Lower leg skin (tissue), 4 donors: ENCODE measurements around the gene INSRR. TPM values are rescaled to one million over a fixed set of nuclear protein-coding genes. Genes with fewer than 3 reads are reported as not detected.

Source experiments
- DNase-seq, 2 donors: peaks; one replicate each; pipeline ENCODE4 v3.0.0-alpha.2; 2019; ENCODE audit warnings: low spot score in 2 of 2
- H3K4me3 ChIP-seq: fragments of 200-600 bp; sonication (generic); 2 replicates; pipeline ENCODE4 v1.5.1; 2017; ENCODE audit warnings: mild to moderate bottlenecking, low read depth; ENCODE audit not compliant: poor library complexity, severe bottlenecking
- CTCF ChIP-seq, 3 donors: fragments of 450-650 bp; IDR thresholded peaks; one replicate each; pipeline ENCODE4 v1.5.1; 2016; ENCODE audit warnings: antibody characterized with exemption in 3 of 3, mild to moderate bottlenecking in 3 of 3, moderate library complexity in 2 of 3
- POLR2A ChIP-seq, 2 donors: fragments of 450-650 bp; IDR thresholded peaks; one replicate each; pipeline ENCODE4 v1.6.1; 2016 to 2017; ENCODE audit warnings: antibody characterized with exemption in 2 of 2, mild to moderate bottlenecking in 1 of 2, moderate library complexity in 1 of 2
- WGBS, 2 donors: methylation state at CpG; one replicate each; pipeline ENCODE4 v1.1.5; 2018; 5-methylcytosine and 5-hydroxymethylcytosine counted together
- intact Hi-C: fragments of 100-400 bp; cut with DNase I; formaldehyde crosslinking; loops from one replicate; pipeline ENCODE4 v1.15.0; 2023; ENCODE audit warnings: low total_unique reads
- total RNA-seq, 4 donors: library from RNA; depleted of rRNA; stranded (reverse); fragments of >200 nt; gene quantifications; one replicate each; pipeline ENCODE4 v1.1.0, GENCODE V29; 2016

Gene INSRR
- total RNA-seq, 4 donors from 2014 or later: not detected

GRCh38 chr1:156840898-156841279, 18.0 kb downstream of the INSRR start:
- no peak for DNase-seq
- no peak overlapping the region for H3K4me3 ChIP-seq
- no peak for TF ChIP-seq CTCF (IDR thresholded peaks at IDR 0.05)
- TF ChIP-seq POLR2A (IDR thresholded peaks at IDR 0.05): no peak
- intact Hi-C loops: no loop called here
- WGBS, 2 donors: 63 to 64% methylated on average over 14 of the region's 14 CpGs

GRCh38 chr1:156840186-156840897, 18.6 kb downstream of the INSRR start:
- no peak overlapping the region for H3K4me3 ChIP-seq
- DNase-seq: no peak
- WGBS, 2 donors: 63 to 71% methylated on average over 8 of the region's 8 CpGs
- TF ChIP-seq CTCF (IDR thresholded peaks at IDR 0.05) (no peak), POLR2A (IDR thresholded peaks at IDR 0.05) (no peak)
- intact Hi-C loops: no loop called here

- no peak overlapping the region for H3K4me3 ChIP-seq
- TF ChIP-seq POLR2A (IDR thresholded peaks at IDR 0.05): no peak
- no peak for TF ChIP-seq CTCF (IDR thresholded peaks at IDR 0.05)
- intact Hi-C loops: no loop called here
- DNase-seq: no peak
- 40 to 41% methylated on average over 9 of the region's 9 CpGs for WGBS, 2 donors
Observed at GRCh38 chr1:156839426-156840109, 19.3 kb downstream of the INSRR start.

GRCh38 chr1:156838972-156839371, 19.9 kb downstream of the INSRR start:
- no peak for TF ChIP-seq POLR2A (IDR thresholded peaks at IDR 0.05)
- no peak for TF ChIP-seq CTCF (IDR thresholded peaks at IDR 0.05)
- DNase-seq: no peak
- intact Hi-C loops: no loop called here
- H3K4me3 ChIP-seq: no peak overlapping the region
- WGBS, 2 donors: 0 to 31% methylated on average over 4 to 6 of the region's 7 CpGs

- intact Hi-C loops: no loop called here
- TF ChIP-seq POLR2A (IDR thresholded peaks at IDR 0.05) (no peak), CTCF (IDR thresholded peaks at IDR 0.05) (no peak)
- H3K4me3 ChIP-seq: no peak overlapping the region
- DNase-seq: no peak
- WGBS, 2 donors: 62 to 72% methylated on average over 4 of the region's 4 CpGs
Observed at GRCh38 chr1:156836892-156837291, 22.0 kb downstream of the INSRR start.
